ENCODE data around the gene SACM1L. TPM values are rescaled to one million over a fixed set of nuclear protein-coding genes. Genes with fewer than 3 reads are reported as not detected.

The SACM1L gene
- total RNA-seq, 1 donor from 2014 or later: 59.2 TPM

GRCh38 chr3:45677033-45677446 lies 12.2 kb upstream of the SACM1L start:
- TF ChIP-seq CTCF (IDR thresholded peaks at IDR 0.05; ENCODE audit: partially characterized antibody, unreplicated experiment): no peak
- Mint-ChIP-seq H3K27ac (ENCODE audit: unreplicated experiment) (peak overlapping the region; percentile 82), H3K27me3 (ENCODE audit: unreplicated experiment) (peaks cover 4% of the 10 kb centered on the region), H3K36me3 (ENCODE audit: unreplicated experiment) (no peaks in the 10 kb centered on the region), H3K4me1 (ENCODE audit: low read depth, unreplicated experiment) (peaks cover 10% of the 10 kb centered on the region), H3K4me3 (ENCODE audit: unreplicated experiment) (no peak overlapping the region), H3K9me3 (ENCODE audit: unreplicated experiment) (no peaks in the 10 kb centered on the region)
- no peak for DNase-seq

GRCh38 chr3:45677841-45678240 lies 11.4 kb upstream of the SACM1L start:
- Mint-ChIP-seq H3K36me3 (ENCODE audit: unreplicated experiment) (peaks cover 1% of the 10 kb centered on the region), H3K4me3 (ENCODE audit: unreplicated experiment) (no peak overlapping the region), H3K4me1 (ENCODE audit: low read depth, unreplicated experiment) (peaks cover 10% of the 10 kb centered on the region), H3K27ac (ENCODE audit: unreplicated experiment) (no peak overlapping the region), H3K9me3 (ENCODE audit: unreplicated experiment) (no peaks in the 10 kb centered on the region), H3K27me3 (ENCODE audit: unreplicated experiment) (peaks cover 4% of the 10 kb centered on the region)
- DNase-seq: no peak
- no peak for TF ChIP-seq CTCF (IDR thresholded peaks at IDR 0.05; ENCODE audit: partially characterized antibody, unreplicated experiment)

GRCh38 chr3:45679805-45680204 lies 9.4 kb upstream of the SACM1L start:
- Mint-ChIP-seq H3K27me3 (ENCODE audit: unreplicated experiment) (peaks cover 3% of the 10 kb centered on the region), H3K4me1 (ENCODE audit: low read depth, unreplicated experiment) (peaks cover 10% of the 10 kb centered on the region), H3K9me3 (ENCODE audit: unreplicated experiment) (no peaks in the 10 kb centered on the region), H3K4me3 (ENCODE audit: unreplicated experiment) (no peak overlapping the region), H3K27ac (ENCODE audit: unreplicated experiment) (no peak overlapping the region), H3K36me3 (ENCODE audit: unreplicated experiment) (peaks cover 4% of the 10 kb centered on the region)
- no peak for TF ChIP-seq CTCF (IDR thresholded peaks at IDR 0.05; ENCODE audit: partially characterized antibody, unreplicated experiment)
- no peak for DNase-seq

- no peak for DNase-seq
- H3K4me3 Mint-ChIP-seq (ENCODE audit: unreplicated experiment): no peak overlapping the region
- H3K27ac Mint-ChIP-seq (ENCODE audit: unreplicated experiment): no peak overlapping the region
- H3K4me1 Mint-ChIP-seq (ENCODE audit: low read depth, unreplicated experiment): peaks cover 10% of the 10 kb centered on the region
- no peak for TF ChIP-seq CTCF (IDR thresholded peaks at IDR 0.05; ENCODE audit: partially characterized antibody, unreplicated experiment)
- peaks cover 4% of the 10 kb centered on the region for H3K36me3 Mint-ChIP-seq (ENCODE audit: unreplicated experiment)
- peaks cover 3% of the 10 kb centered on the region for H3K27me3 Mint-ChIP-seq (ENCODE audit: unreplicated experiment)
- H3K9me3 Mint-ChIP-seq (ENCODE audit: unreplicated experiment): no peaks in the 10 kb centered on the region
Measured at GRCh38 chr3:45681221-45681620, 8.0 kb upstream of the SACM1L start.

- TF ChIP-seq CTCF (IDR thresholded peaks at IDR 0.05; ENCODE audit: partially characterized antibody, unreplicated experiment): no peak
- H3K4me1 Mint-ChIP-seq (ENCODE audit: low read depth, unreplicated experiment): peaks cover 5% of the 10 kb centered on the region
- no peak overlapping the region for H3K27ac Mint-ChIP-seq (ENCODE audit: unreplicated experiment)
- DNase-seq: no peak
- peaks cover 4% of the 10 kb centered on the region for H3K36me3 Mint-ChIP-seq (ENCODE audit: unreplicated experiment)
- peaks cover 4% of the 10 kb centered on the region for H3K27me3 Mint-ChIP-seq (ENCODE audit: unreplicated experiment)
- no peak overlapping the region for H3K4me3 Mint-ChIP-seq (ENCODE audit: unreplicated experiment)
- no peaks in the 10 kb centered on the region for H3K9me3 Mint-ChIP-seq (ENCODE audit: unreplicated experiment)
Measured at GRCh38 chr3:45681846-45682245, 7.3 kb upstream of the SACM1L start.

All from glutamatergic neuron (in vitro differentiated cells).